Stimulated activated CD8-positive, alpha-beta memory T cell treated with anti-CD3 and anti-CD28 coated beads, Interleukin-4, amount 100 ng/mL, for 24 hours (primary cell): ENCODE data around the gene ASIC4.
A peak's percentile ranks its signal among the peaks of the same experiment; 100 is the strongest.

Experiments
- DNase-seq: peaks from one replicate; pipeline ENCODE4 v3.0.0-alpha.2; 2020; ENCODE audit warnings: low read depth

Gene ASIC4

GRCh38 chr2:219536425-219536824 is 22.1 kb downstream of the ASIC4 start:
- no peak for DNase-seq

- no peak for DNase-seq
These were observed 22.7 kb downstream of the ASIC4 start for GRCh38 chr2:219536967-219537366.

- no peak for DNase-seq
These were observed 23.6 kb downstream of the ASIC4 start for GRCh38 chr2:219537657-219538488.

GRCh38 chr2:219538504-219538951 is 24.2 kb downstream of the ASIC4 start:
- no peak for DNase-seq

GRCh38 chr2:219538956-219539788 is 24.9 kb downstream of the ASIC4 start:
- no peak for DNase-seq

- DNase-seq: no peak
These were observed 25.8 kb downstream of the ASIC4 start for GRCh38 chr2:219539926-219540678.

GRCh38 chr2:219540784-219541504 is 26.7 kb downstream of the ASIC4 start:
- DNase-seq: no peak

- DNase-seq: peak; percentile 74
These were observed 27.4 kb downstream of the ASIC4 start for GRCh38 chr2:219541611-219542180.

- peak; percentile 15 for DNase-seq
These were observed 28.8 kb downstream of the ASIC4 start for GRCh38 chr2:219542931-219543595.

- DNase-seq: peak; percentile 90
These were observed 29.5 kb downstream of the ASIC4 start, which contains the start of the genes CHPF and TMEM198 for GRCh38 chr2:219543596-219544358. CHPF (minus strand) TSS chr2:219543809; CDS start chr2:219543538, 271 bp downstream. TMEM198 (plus strand) TSS chr2:219544028; CDS start chr2:219544728, 700 bp downstream.

- no peak for DNase-seq
These were observed 30.3 kb downstream of the ASIC4 start for GRCh38 chr2:219544567-219544966.

GRCh38 chr2:219545295-219545942 is 31.1 kb downstream of the ASIC4 start:
- DNase-seq: no peak

- no peak for DNase-seq
These were observed 31.7 kb downstream of the ASIC4 start for GRCh38 chr2:219545943-219546352.

- DNase-seq: no peak
These were observed 33.3 kb downstream of the ASIC4 start for GRCh38 chr2:219547621-219548020.

- no peak for DNase-seq
These were observed 34.7 kb downstream of the ASIC4 start for GRCh38 chr2:219548990-219549389.

- DNase-seq: no peak
These were observed 35.3 kb downstream of the ASIC4 start for GRCh38 chr2:219549619-219550018.

GRCh38 chr2:219551441-219552381 is 37.4 kb downstream of the ASIC4 start:
- no peak for DNase-seq
